ENCODE measurements around the gene TICRR. TPM values are rescaled to one million over a fixed set of nuclear protein-coding genes. Genes with fewer than 3 reads are reported as not detected.

TICRR gene
- total RNA-seq, 2 donors from 2014 or later = 21.9 to 27.2 TPM

- DNase-seq = no peak
- no peak overlapping the region for H3K27ac ChIP-seq (ENCODE audit: low read depth, low read length)
- WGBS, 2 experiments (ENCODE audit: insufficient coverage in 1 of 2, insufficient read length in 1 of 2) = 100% methylated on average over 1 of the region's 1 CpG; no CpG with 5 or more reads in 1 of the 2 experiments
- no peaks in the 10 kb centered on the region for H3K4me1 Mint-ChIP-seq
- H3K9me3 Mint-ChIP-seq = peaks cover 19% of the 10 kb centered on the region
- peaks cover 47% of the 10 kb centered on the region for H3K9me3 ChIP-seq (ENCODE audit: control insufficient read depth, low read length)
- H3K27me3 Mint-ChIP-seq (ENCODE audit: insufficient read depth) = no peaks in the 10 kb centered on the region
- no peak for TF ChIP-seq CTCF (conservative IDR thresholded peaks at IDR 0.05)
- no peak overlapping the region for H3K4me3 Mint-ChIP-seq
- peaks cover 90% of the 10 kb centered on the region for H3K36me3 ChIP-seq (ENCODE audit: control insufficient read depth, insufficient read depth, low read length)
- H3K4me3 ChIP-seq (ENCODE audit: low read length) = no peak overlapping the region
- no peaks in the 10 kb centered on the region for H3K27me3 ChIP-seq (ENCODE audit: control insufficient read depth, insufficient read depth, low read length, poor library complexity, severe bottlenecking)
- H3K36me3 Mint-ChIP-seq (ENCODE audit: low read depth) = peaks cover 82% of the 10 kb centered on the region
- H3K9ac ChIP-seq (ENCODE audit: extremely low read depth, low read length, poor library complexity, severe bottlenecking) = no peak overlapping the region
- H3K27ac Mint-ChIP-seq = no peak overlapping the region
- H3K4me1 ChIP-seq (ENCODE audit: control insufficient read depth, insufficient read depth, low read length) = no peaks in the 10 kb centered on the region
These were observed 39.9 kb downstream of the TICRR start for GRCh38 chr15:89615135-89615534.

- Histone ChIP-seq H3K4me3 (ENCODE audit: low read length) (no peak overlapping the region), H3K9ac (ENCODE audit: extremely low read depth, low read length, poor library complexity, severe bottlenecking) (no peak overlapping the region), H3K27ac (ENCODE audit: low read depth, low read length) (no peak overlapping the region), H3K27me3 (ENCODE audit: control insufficient read depth, insufficient read depth, low read length, poor library complexity, severe bottlenecking) (no peaks in the 10 kb centered on the region), H3K36me3 (ENCODE audit: control insufficient read depth, insufficient read depth, low read length) (peaks cover 86% of the 10 kb centered on the region), H3K9me3 (ENCODE audit: control insufficient read depth, low read length) (peaks cover 38% of the 10 kb centered on the region), H3K4me1 (ENCODE audit: control insufficient read depth, insufficient read depth, low read length) (no peaks in the 10 kb centered on the region)
- H3K4me1 Mint-ChIP-seq = no peaks in the 10 kb centered on the region
- no peak for DNase-seq
- no peak for TF ChIP-seq CTCF (conservative IDR thresholded peaks at IDR 0.05)
- H3K27ac Mint-ChIP-seq = no peak overlapping the region
- peaks cover 81% of the 10 kb centered on the region for H3K36me3 Mint-ChIP-seq (ENCODE audit: low read depth)
- H3K27me3 Mint-ChIP-seq (ENCODE audit: insufficient read depth) = no peaks in the 10 kb centered on the region
- no peak overlapping the region for H3K4me3 Mint-ChIP-seq
- 90 to 93% methylated on average over 3 to 4 of the region's 4 CpGs for WGBS, 2 experiments (ENCODE audit: insufficient coverage in 1 of 2, insufficient read length in 1 of 2)
- H3K9me3 Mint-ChIP-seq = peaks cover 19% of the 10 kb centered on the region
These were observed 41.0 kb downstream of the TICRR start for GRCh38 chr15:89616228-89616627.

GRCh38 chr15:89621547-89621946, 46.3 kb downstream of the TICRR start:
- DNase-seq = no peak
- 90 to 97% methylated on average over 2 to 4 of the region's 4 CpGs for WGBS, 2 experiments (ENCODE audit: insufficient coverage in 1 of 2, insufficient read length in 1 of 2)
- no peak for TF ChIP-seq CTCF (conservative IDR thresholded peaks at IDR 0.05)
- no peaks in the 10 kb centered on the region for H3K4me1 ChIP-seq (ENCODE audit: control insufficient read depth, insufficient read depth, low read length)
- no peaks in the 10 kb centered on the region for H3K9me3 ChIP-seq (ENCODE audit: control insufficient read depth, low read length)
- H3K4me3 Mint-ChIP-seq = no peak overlapping the region
- H3K27ac Mint-ChIP-seq = no peak overlapping the region
- H3K9ac ChIP-seq (ENCODE audit: extremely low read depth, low read length, poor library complexity, severe bottlenecking) = no peak overlapping the region
- H3K36me3 ChIP-seq (ENCODE audit: control insufficient read depth, insufficient read depth, low read length) = peaks cover 84% of the 10 kb centered on the region
- H3K36me3 Mint-ChIP-seq (ENCODE audit: low read depth) = peaks cover 81% of the 10 kb centered on the region
- no peaks in the 10 kb centered on the region for H3K4me1 Mint-ChIP-seq
- no peaks in the 10 kb centered on the region for H3K9me3 Mint-ChIP-seq
- H3K27me3 Mint-ChIP-seq (ENCODE audit: insufficient read depth) = no peaks in the 10 kb centered on the region
- H3K27me3 ChIP-seq (ENCODE audit: control insufficient read depth, insufficient read depth, low read length, poor library complexity, severe bottlenecking) = no peaks in the 10 kb centered on the region
- H3K4me3 ChIP-seq (ENCODE audit: low read length) = no peak overlapping the region
- H3K27ac ChIP-seq (ENCODE audit: low read depth, low read length) = no peak overlapping the region

Data from endodermal cell (in vitro differentiated cells).